Naive thymus-derived CD4-positive, alpha-beta T cell (primary cell): ENCODE data around the gene EML6. TPM values are rescaled to one million over a fixed set of nuclear protein-coding genes. Genes with fewer than 3 reads are reported as not detected.

Experiments
- ATAC-seq: fragments of 150-1000 bp; cut with Tn5 transposase; 2 replicates; pipeline ENCODE4 v1.10.0; 2021; ENCODE audit warnings: mild to moderate bottlenecking, moderate library complexity
- CTCF ChIA-PET: fragments of 350-600 bp; sonication (Branson Sonifier 250); formaldehyde crosslinking; loops from one replicate; lab custom pipeline; 2021; ENCODE audit warnings: antibody characterized with exemption; lab: Charles Lee
- POLR2A ChIA-PET: fragments of 350-600 bp; sonication (Branson Sonifier 250); formaldehyde crosslinking; loops from one replicate; lab custom pipeline; 2021; ENCODE audit warnings: antibody characterized with exemption, inconsistent platforms; lab: Charles Lee
- DNase-seq, 9 donors: peaks; one replicate each; pipeline versions ENCODE4 v3.0.0 to v3.0.0-alpha.2; 2020 to 2022; ENCODE audit warnings: mixed read lengths in 1 of 9
- H3K27ac ChIP-seq: one replicate; pipeline ENCODE4 v1.7.0; 2013; ENCODE audit warnings: mild to moderate bottlenecking, low read depth, low read length, moderate library complexity
- H3K27me3 ChIP-seq, 2 donors: one replicate each; pipeline ENCODE4 v1.7.0; 2013; ENCODE audit warnings: low read length in 2 of 2, mild to moderate bottlenecking in 2 of 2, moderate library complexity in 2 of 2; ENCODE audit not compliant: control insufficient read depth in 2 of 2, insufficient read depth in 2 of 2
- H3K36me3 ChIP-seq, 3 experiments: 1 replicate in 2 of 3; 2 replicates in 1 of 3; pipeline ENCODE4 v1.7.0; 2013; ENCODE audit warnings: low read length in 3 of 3, mild to moderate bottlenecking in 3 of 3, moderate library complexity in 1 of 3; ENCODE audit not compliant: insufficient read depth in 3 of 3, control insufficient read depth in 2 of 3
- H3K4me1 ChIP-seq, 2 donors: one replicate each; pipeline ENCODE4 v1.7.0; 2013; ENCODE audit warnings: low read length in 2 of 2, mild to moderate bottlenecking in 2 of 2, moderate library complexity in 1 of 2; ENCODE audit not compliant: control insufficient read depth in 2 of 2, insufficient read depth in 2 of 2
- H3K4me3 ChIP-seq: 2 replicates; pipeline ENCODE4 v1.7.0; 2013; ENCODE audit warnings: mild to moderate bottlenecking, low read length
- H3K9me3 ChIP-seq, 3 experiments: 1 replicate in 2 of 3; 2 replicates in 1 of 3; pipeline ENCODE4 v1.7.0; 2013; ENCODE audit warnings: low read length in 3 of 3; ENCODE audit not compliant: control insufficient read depth in 2 of 3
- H3K27ac Mint-ChIP-seq, 9 donors: one replicate each; pipeline ENCODE4 v1.8.0; 2020 to 2022; ENCODE audit warnings: mixed read lengths in 9 of 9, mild to moderate bottlenecking in 8 of 9, moderate library complexity in 5 of 9, inconsistent platforms in 2 of 9
- H3K27me3 Mint-ChIP-seq, 5 donors: one replicate each; pipeline ENCODE4 v1.8.0; 2021 to 2022; ENCODE audit warnings: mixed read lengths in 5 of 5, mild to moderate bottlenecking in 1 of 5
- H3K36me3 Mint-ChIP-seq, 5 donors: one replicate each; pipeline ENCODE4 v1.8.0; 2020 to 2022; ENCODE audit warnings: mixed read lengths in 5 of 5, mild to moderate bottlenecking in 3 of 5, inconsistent platforms in 1 of 5
- H3K4me1 Mint-ChIP-seq, 7 donors: one replicate each; pipeline ENCODE4 v1.8.0; 2020 to 2022; ENCODE audit warnings: mixed read lengths in 7 of 7, mild to moderate bottlenecking in 3 of 7, inconsistent platforms in 1 of 7
- H3K4me3 Mint-ChIP-seq, 10 donors: one replicate each; pipeline ENCODE4 v1.8.0; 2020 to 2022; ENCODE audit warnings: mild to moderate bottlenecking in 10 of 10, mixed read lengths in 10 of 10, moderate library complexity in 6 of 10, inconsistent platforms in 2 of 10
- H3K9me3 Mint-ChIP-seq, 11 donors: one replicate each; pipeline ENCODE4 v1.8.0; 2020 to 2022; ENCODE audit warnings: mixed read lengths in 11 of 11, mild to moderate bottlenecking in 4 of 11, inconsistent platforms in 1 of 11, moderate library complexity in 1 of 11
- intact Hi-C, 2 donors: fragments of 100-400 bp; cut with micrococcal nuclease; formaldehyde crosslinking; loops; one replicate each; pipeline ENCODE4 v1.15.1; 2023
- polyA plus RNA-seq, 2 donors: library from polyadenylated mRNA; unstranded; fragments of 300-500 nt; fragmentation: Illumina TruSeq; gene quantifications; one replicate each; pipeline ENCODE4 v1.2.3, GENCODE V29; 2021
- total RNA-seq, 6 experiments: library from RNA in 5 of 6; stranded (reverse) in 5 of 6; gene quantifications; 1 replicate in 5 of 6; 2 replicates in 1 of 6; pipeline ENCODE4 v1.2.3 and lab custom pipeline; 2021 to 2026

The EML6 gene
- total and polyA plus RNA-seq, 7 experiments from 2014 or later = 0.32 to 2.5 (median 1.5) TPM; not detected in 2

DNA sequence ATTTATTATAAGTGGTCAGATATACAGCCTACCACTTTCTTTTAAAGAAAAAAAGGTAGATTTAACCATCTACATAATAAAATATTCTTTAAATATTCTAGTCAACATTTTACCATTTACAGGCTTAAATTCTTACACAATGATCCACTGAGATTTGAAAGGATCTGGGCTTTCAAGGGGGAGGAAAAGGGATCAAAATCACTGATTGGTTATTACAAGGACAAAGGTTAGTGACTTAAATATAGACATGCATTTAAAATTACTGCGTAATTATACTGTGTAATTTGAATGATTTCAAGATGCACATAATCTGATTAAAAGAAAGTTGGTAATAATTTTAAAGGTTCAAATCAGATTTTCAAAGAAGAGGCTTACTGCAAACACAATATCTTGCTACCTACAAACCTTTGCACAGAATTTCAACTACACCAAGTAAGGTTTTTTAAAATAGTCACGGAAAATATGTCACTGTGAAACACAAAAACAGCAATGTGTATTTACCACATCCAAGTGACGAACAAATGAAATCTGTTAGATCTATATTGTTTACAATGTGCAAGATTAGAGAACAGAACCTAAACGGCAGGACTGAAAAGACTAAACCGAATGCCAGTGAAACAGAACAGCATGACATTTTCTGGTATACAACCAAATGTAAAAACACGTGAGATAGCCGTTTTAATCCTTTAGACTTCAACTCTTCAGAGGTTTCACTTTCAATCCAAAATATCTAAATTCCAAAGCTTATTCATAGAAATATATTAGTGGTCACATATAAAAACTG, 286.0 kb downstream of the EML6 start:
- H3K27ac Mint-ChIP-seq = peak overlapping the region; percentile 82 to 96 (median 90)
- Histone ChIP-seq H3K36me3 (no peaks in the 10 kb centered on the region), H3K27ac (peak overlapping the region; percentile 68), H3K4me1 (peaks cover 27 to 31% of the 10 kb centered on the region in 2 donors), H3K4me3 (peak overlapping the region; percentile 58), H3K9me3 (no peaks in the 10 kb centered on the region), H3K27me3 (no peaks in the 10 kb centered on the region)
- DNase-seq (peak in 6 of 9 donors; percentile 5 to 50 (median 33)), ATAC-seq (peak; percentile 46)
- intact Hi-C loops = loop anchor here (1.0 to 5.0 kb wide), 9 partner anchors 19 to 902 kb away; partner anchors contain the start of genes EML6 (in 2 of the 2), CCDC88A (in 1 of the 2), CLHC1 (in 1 of the 2) and RPS27A (in 1 of the 2)
- H3K36me3 Mint-ChIP-seq = peaks cover 0 to 6% (median 0%) of the 10 kb centered on the region in 5 donors
- POLR2A ChIA-PET = interaction anchor here (0.6 to 1.2 kb wide), 3 partner anchors 16 to 412 kb away, joined by 3 to 4 read pairs (median 4); no protein-coding TSS in a partner anchor
- H3K27me3 Mint-ChIP-seq = no peaks in the 10 kb centered on the region
- H3K4me1 Mint-ChIP-seq = peaks cover 46 to 92% (median 79%) of the 10 kb centered on the region in 7 donors
- CTCF ChIA-PET = interaction anchor here (0.5 to 0.6 kb wide), 2 partner anchors 33 to 295 kb away, joined by 3 read pairs; no protein-coding TSS in a partner anchor
- H3K4me3 Mint-ChIP-seq = peak overlapping the region; percentile 88 to 97 (median 92)
- no peaks in the 10 kb centered on the region for H3K9me3 Mint-ChIP-seq

DNA sequence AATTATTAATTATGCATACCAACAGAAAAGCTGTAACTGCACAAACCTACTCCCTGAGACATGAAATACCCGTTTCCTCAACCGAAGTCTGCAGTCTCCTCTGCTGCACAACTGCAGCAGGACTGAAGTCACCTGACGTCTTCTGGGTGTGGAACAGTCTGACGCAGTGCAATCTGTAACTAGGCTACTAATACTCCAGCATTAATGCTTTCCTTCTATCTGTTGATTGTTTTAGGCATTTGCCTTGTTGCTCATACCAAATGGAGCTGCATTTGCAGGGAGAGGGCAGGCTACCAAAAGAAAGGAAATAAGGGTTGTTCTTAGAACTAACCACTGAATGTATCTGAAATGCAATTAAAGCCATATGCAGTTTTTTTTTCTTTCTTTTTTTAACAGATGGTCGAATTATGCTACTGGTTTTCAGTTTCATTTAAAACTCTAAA, 286.7 kb downstream of the EML6 start:
- Histone ChIP-seq H3K36me3 (no peaks in the 10 kb centered on the region), H3K27me3 (no peaks in the 10 kb centered on the region), H3K4me1 (peaks cover 27 to 29% of the 10 kb centered on the region in 2 donors), H3K4me3 (peak overlapping the region; percentile 58), H3K27ac (peak overlapping the region; percentile 68), H3K9me3 (no peaks in the 10 kb centered on the region)
- no peaks in the 10 kb centered on the region for H3K27me3 Mint-ChIP-seq
- DNase-seq (peak; percentile 15 to 71 (median 60)), ATAC-seq (peak; percentile 94)
- H3K4me1 Mint-ChIP-seq = peaks cover 44 to 91% (median 79%) of the 10 kb centered on the region in 7 donors
- peak overlapping the region; percentile 88 to 97 (median 92) for H3K4me3 Mint-ChIP-seq
- peaks cover 0 to 5% (median 3%) of the 10 kb centered on the region in 5 donors for H3K36me3 Mint-ChIP-seq
- H3K9me3 Mint-ChIP-seq = no peaks in the 10 kb centered on the region
- POLR2A ChIA-PET = interaction anchor here (0.6 to 1.2 kb wide), 6 partner anchors 15 to 412 kb away, joined by 3 to 5 read pairs (median 4); partner anchors contain the start of gene RTN4
- CTCF ChIA-PET = interaction anchor here (0.5 to 1.4 kb wide), 3 partner anchors 15 to 294 kb away, joined by 3 read pairs; no protein-coding TSS in a partner anchor
- intact Hi-C loops = loop anchor here (1.0 to 5.0 kb wide), 8 partner anchors 41 to 903 kb away; partner anchors contain the start of genes EML6 (in 2 of the 2), CCDC88A (in 1 of the 2), CLHC1 (in 1 of the 2) and RPS27A (in 1 of the 2)
- peak overlapping the region; percentile 82 to 96 (median 90) for H3K27ac Mint-ChIP-seq

DNA sequence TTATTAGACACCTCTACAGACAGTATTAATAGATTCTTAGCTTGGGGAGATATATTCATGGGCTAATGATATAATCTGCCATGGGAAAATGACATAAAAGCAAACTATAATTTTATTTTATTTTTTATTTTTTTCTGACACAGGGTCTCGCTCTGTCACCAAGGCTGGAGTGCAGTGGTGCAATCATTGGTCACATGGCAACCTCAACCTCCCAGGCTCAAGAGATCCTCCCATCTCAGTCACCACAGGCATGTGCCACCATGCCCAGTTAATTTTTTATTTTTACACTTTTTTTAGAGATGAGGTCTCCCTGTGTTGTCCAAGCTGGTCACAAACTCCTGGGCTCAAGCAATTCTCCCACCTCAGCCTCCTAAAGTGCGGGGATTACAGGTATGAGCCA, 287.5 kb downstream of the EML6 start:
- ChIA-PET POLR2A (interaction anchor here (0.9 to 1.2 kb wide), 3 partner anchors 40 to 413 kb away, joined by 3 to 5 read pairs (median 4); partner anchors contain the start of gene RTN4), CTCF (interaction anchor here (0.7 to 3.5 kb wide), 6 partner anchors 11 to 164 kb away, joined by 3 to 11 read pairs (median 3); no protein-coding TSS in a partner anchor)
- Mint-ChIP-seq H3K36me3 (peaks cover 0 to 6% (median 3%) of the 10 kb centered on the region in 5 donors), H3K27ac (peak overlapping the region in 8 of 9 donors; percentile 76 to 96 (median 86)), H3K9me3 (no peaks in the 10 kb centered on the region), H3K27me3 (no peaks in the 10 kb centered on the region), H3K4me1 (peaks cover 42 to 86% (median 74%) of the 10 kb centered on the region in 7 donors), H3K4me3 (peak overlapping the region in 9 of 10 donors; percentile 13 to 97 (median 92))
- ATAC-seq (no peak), DNase-seq (no peak)
- no peaks in the 10 kb centered on the region for H3K36me3 ChIP-seq
- no peak overlapping the region for H3K4me3 ChIP-seq
- intact Hi-C loops = loop anchor here (1.0 to 5.0 kb wide), 8 partner anchors 40 to 904 kb away; partner anchors contain the start of genes EML6 (in 2 of the 2), CCDC88A (in 1 of the 2), CLHC1 (in 1 of the 2) and RPS27A (in 1 of the 2)
- H3K27me3 ChIP-seq = no peaks in the 10 kb centered on the region
- H3K27ac ChIP-seq = peak overlapping the region; percentile 68
- no peaks in the 10 kb centered on the region for H3K9me3 ChIP-seq
- H3K4me1 ChIP-seq = peaks cover 27% of the 10 kb centered on the region in 2 donors

DNA sequence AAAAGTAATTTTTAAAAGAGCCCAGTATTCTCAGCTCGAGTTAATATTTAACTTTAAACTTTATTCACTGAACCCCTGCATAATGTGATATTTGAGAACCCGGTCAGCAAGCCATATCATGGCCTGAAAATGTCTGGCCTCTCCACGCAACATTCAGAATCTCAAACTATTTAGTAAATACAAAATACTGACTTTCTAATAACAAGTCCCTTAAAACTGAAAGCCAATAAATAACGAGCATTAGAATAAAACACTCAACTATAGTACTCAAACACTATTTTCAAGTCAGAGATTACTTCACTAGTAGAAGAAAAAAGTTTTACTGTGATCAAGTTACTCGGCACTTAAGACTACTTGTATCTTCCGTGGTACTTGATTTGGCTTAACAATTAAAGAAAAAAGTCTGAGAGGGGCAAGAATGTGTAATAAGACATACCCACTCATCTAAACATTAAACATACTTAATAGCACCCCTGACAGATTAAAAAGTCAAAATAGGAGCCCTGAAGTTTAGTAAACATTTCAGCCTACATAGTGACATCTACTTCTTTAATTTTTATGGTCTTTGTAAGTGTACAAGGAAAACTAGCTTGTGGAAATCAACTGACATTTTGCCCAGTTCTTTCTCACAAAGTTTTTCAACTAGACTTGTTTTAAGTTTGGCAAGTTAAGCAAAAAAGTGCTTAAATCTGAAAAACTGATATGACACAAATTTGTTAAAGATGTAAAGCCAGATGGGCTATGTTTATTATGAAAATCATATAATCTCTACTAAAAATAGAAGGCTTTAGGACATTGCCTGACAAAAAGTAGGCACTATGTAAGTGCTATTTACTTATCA, 288.6 kb downstream of the EML6 start:
- Mint-ChIP-seq H3K27ac (peak overlapping the region in 8 of 9 donors; percentile 49 to 90 (median 82)), H3K36me3 (peaks cover 0 to 6% (median 3%) of the 10 kb centered on the region in 5 donors), H3K4me1 (peaks cover 32 to 74% (median 62%) of the 10 kb centered on the region in 7 donors), H3K27me3 (no peaks in the 10 kb centered on the region), H3K4me3 (peak overlapping the region in 6 of 10 donors; percentile 5 to 91 (median 34)), H3K9me3 (no peaks in the 10 kb centered on the region)
- DNase-seq (no peak), ATAC-seq (no peak)
- no peak overlapping the region for H3K4me3 ChIP-seq
- peaks cover 18 to 25% of the 10 kb centered on the region in 2 donors for H3K4me1 ChIP-seq
- H3K27me3 ChIP-seq = no peaks in the 10 kb centered on the region
- H3K9me3 ChIP-seq = no peaks in the 10 kb centered on the region
- POLR2A ChIA-PET = interaction anchor here (1.0 to 1.6 kb wide), 4 partner anchors 9 to 166 kb away, joined by 3 to 6 read pairs (median 4); partner anchors contain the start of gene RTN4
- CTCF ChIA-PET = interaction anchor here (0.7 to 10.7 kb wide), 12 partner anchors 10 to 307 kb away, joined by 3 to 83 read pairs (median 6); no protein-coding TSS in a partner anchor
- intact Hi-C loops = loop anchor here (2.0 to 5.0 kb wide), 8 partner anchors 39 to 905 kb away; partner anchors contain the start of genes EML6 (in 2 of the 2), CCDC88A (in 1 of the 2), CLHC1 (in 1 of the 2) and RPS27A (in 1 of the 2)
- peak overlapping the region; percentile 41 for H3K27ac ChIP-seq
- H3K36me3 ChIP-seq = no peaks in the 10 kb centered on the region

DNA sequence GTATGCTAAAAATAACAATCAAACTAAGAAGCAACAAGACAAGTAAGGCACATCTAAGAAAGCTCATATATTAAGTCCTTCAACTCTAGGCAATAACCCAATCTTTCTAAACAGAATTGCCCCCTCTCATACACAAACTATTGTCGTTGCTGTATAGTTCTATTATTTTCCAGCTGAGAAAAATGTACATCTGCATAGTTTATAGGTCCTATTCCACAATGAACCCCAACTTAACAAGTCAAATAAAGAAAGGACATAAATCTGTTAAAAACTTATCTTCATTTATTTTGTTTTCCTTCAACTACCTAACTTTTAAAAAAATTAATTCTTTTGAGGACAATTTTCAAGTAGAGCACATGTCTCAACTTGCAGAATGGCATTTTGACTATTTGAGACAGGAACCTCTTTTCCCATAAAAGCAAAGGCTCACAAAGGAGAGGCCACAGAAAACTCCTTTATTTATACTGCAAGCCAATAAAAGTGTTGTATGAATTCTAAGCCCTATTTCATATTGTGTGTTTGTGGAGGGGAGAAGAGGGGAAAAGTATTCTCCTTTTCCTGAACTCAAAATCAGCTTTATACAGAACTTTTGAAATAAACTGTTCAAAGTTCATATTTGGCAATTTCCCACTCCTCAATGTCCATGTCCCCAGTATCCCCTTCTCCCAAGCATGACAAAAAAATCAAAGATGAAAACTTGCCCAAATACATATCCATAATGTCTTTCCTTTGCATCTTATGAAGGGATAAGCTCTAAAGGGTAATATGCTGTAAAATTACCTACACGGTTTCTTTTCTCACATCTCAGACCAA, 289.4 kb downstream of the EML6 start:
- peak overlapping the region in 8 of 9 donors; percentile 49 to 95 (median 82) for H3K27ac Mint-ChIP-seq
- intact Hi-C loops = loop anchor here (2.0 to 5.0 kb wide), 6 partner anchors 114 to 906 kb away; partner anchors contain the start of genes EML6 (in 2 of the 2) and CCDC88A (in 1 of the 2)
- no peaks in the 10 kb centered on the region for H3K9me3 ChIP-seq
- peaks cover 0 to 9% (median 3%) of the 10 kb centered on the region in 5 donors for H3K36me3 Mint-ChIP-seq
- peaks cover 25 to 66% (median 54%) of the 10 kb centered on the region in 7 donors for H3K4me1 Mint-ChIP-seq
- H3K36me3 ChIP-seq = no peaks in the 10 kb centered on the region
- peak overlapping the region in 5 of 10 donors; percentile 31 to 83 (median 49) for H3K4me3 Mint-ChIP-seq
- no peak overlapping the region for H3K4me3 ChIP-seq
- no peaks in the 10 kb centered on the region for H3K27me3 Mint-ChIP-seq
- DNase-seq (no peak), ATAC-seq (no peak)
- peak overlapping the region; percentile 41 for H3K27ac ChIP-seq
- no peaks in the 10 kb centered on the region for H3K27me3 ChIP-seq
- peaks cover 17% of the 10 kb centered on the region in 2 donors for H3K4me1 ChIP-seq
- ChIA-PET POLR2A (interaction anchor here (0.6 to 1.6 kb wide), 4 partner anchors 8 to 158 kb away, joined by 3 to 6 read pairs (median 4); partner anchors contain the start of gene RTN4), CTCF (interaction anchor here (0.5 to 10.7 kb wide), 10 partner anchors 12 to 308 kb away, joined by 3 to 83 read pairs (median 6); no protein-coding TSS in a partner anchor)
- no peaks in the 10 kb centered on the region for H3K9me3 Mint-ChIP-seq
